Duodenal mucosa (tissue), 2 donors: Measurements from ENCODE around the gene TEKT3.

Experiments
- H3K27ac ChIP-seq: one replicate; pipeline ENCODE4 v1.7.0; 2013; ENCODE audit warnings: low read depth, low read length
- H3K27me3 ChIP-seq, 2 donors: one replicate each; pipeline ENCODE4 v1.7.0; 2013; ENCODE audit warnings: low read length in 2 of 2, control low read depth in 1 of 2; ENCODE audit not compliant: insufficient read depth in 2 of 2, control insufficient read depth in 1 of 2
- H3K36me3 ChIP-seq, 2 donors: one replicate each; pipeline ENCODE4 v1.7.0; 2013; ENCODE audit warnings: low read length in 2 of 2, control low read depth in 1 of 2; ENCODE audit not compliant: insufficient read depth in 2 of 2, control insufficient read depth in 1 of 2
- H3K4me1 ChIP-seq, 2 donors: one replicate each; pipeline ENCODE4 v1.7.0; 2013; ENCODE audit warnings: low read length in 2 of 2, control low read depth in 1 of 2; ENCODE audit not compliant: insufficient read depth in 2 of 2, control insufficient read depth in 1 of 2
- H3K4me3 ChIP-seq, 2 donors: one replicate each; pipeline ENCODE4 v1.7.0; 2013; ENCODE audit warnings: low read length in 2 of 2, low read depth in 1 of 2
- H3K9ac ChIP-seq, 2 donors: one replicate each; pipeline ENCODE4 v1.7.0; 2013; ENCODE audit warnings: low read length in 2 of 2, low read depth in 1 of 2
- H3K9me3 ChIP-seq, 2 donors: one replicate each; pipeline ENCODE4 v1.7.0; 2013; ENCODE audit warnings: low read length in 2 of 2, control low read depth in 1 of 2; ENCODE audit not compliant: control insufficient read depth in 1 of 2

Gene TEKT3

GRCh38 chr17:15287538-15288267 lies 53.7 kb downstream of the TEKT3 start:
- Histone ChIP-seq H3K4me3 (no peak overlapping the region), H3K4me1 (no peaks in the 10 kb centered on the region), H3K27me3 (peaks cover 0 to 3% of the 10 kb centered on the region in 2 donors), H3K9me3 (no peaks in the 10 kb centered on the region), H3K27ac (no peak overlapping the region), H3K36me3 (no peaks in the 10 kb centered on the region), H3K9ac (no peak overlapping the region)

GRCh38 chr17:15285466-15285865 lies 55.9 kb downstream of the TEKT3 start:
- no peaks in the 10 kb centered on the region for H3K4me1 ChIP-seq
- no peaks in the 10 kb centered on the region for H3K9me3 ChIP-seq
- peaks cover 0 to 3% of the 10 kb centered on the region in 2 donors for H3K27me3 ChIP-seq
- H3K9ac ChIP-seq: no peak overlapping the region
- no peak overlapping the region for H3K27ac ChIP-seq
- H3K4me3 ChIP-seq: no peak overlapping the region
- H3K36me3 ChIP-seq: no peaks in the 10 kb centered on the region

GRCh38 chr17:15284537-15284936 lies 56.9 kb downstream of the TEKT3 start:
- Histone ChIP-seq H3K27me3 (peaks cover 0 to 3% of the 10 kb centered on the region in 2 donors), H3K27ac (no peak overlapping the region), H3K36me3 (no peaks in the 10 kb centered on the region), H3K9me3 (no peaks in the 10 kb centered on the region), H3K4me1 (no peaks in the 10 kb centered on the region), H3K4me3 (no peak overlapping the region), H3K9ac (no peak overlapping the region)

GRCh38 chr17:15284107-15284506 lies 57.3 kb downstream of the TEKT3 start:
- H3K4me3 ChIP-seq: no peak overlapping the region

GRCh38 chr17:15281909-15282308 lies 59.5 kb downstream of the TEKT3 start:
- no peaks in the 10 kb centered on the region for H3K4me1 ChIP-seq
- H3K36me3 ChIP-seq: no peaks in the 10 kb centered on the region
- H3K9me3 ChIP-seq: no peaks in the 10 kb centered on the region
- peaks cover 0 to 3% of the 10 kb centered on the region in 2 donors for H3K27me3 ChIP-seq
- H3K9ac ChIP-seq: no peak overlapping the region
- no peak overlapping the region for H3K4me3 ChIP-seq
- no peak overlapping the region for H3K27ac ChIP-seq

More at GRCh38 chr17:15284107-15284506, 57.3 kb downstream of the TEKT3 start:
- H3K9me3 ChIP-seq: no peaks in the 10 kb centered on the region
- H3K4me1 ChIP-seq: no peaks in the 10 kb centered on the region
- H3K27me3 ChIP-seq: peaks cover 0 to 3% of the 10 kb centered on the region in 2 donors
- H3K27ac ChIP-seq: no peak overlapping the region
- H3K36me3 ChIP-seq: no peaks in the 10 kb centered on the region
- H3K9ac ChIP-seq: no peak overlapping the region

- H3K9ac ChIP-seq: no peak overlapping the region
- no peaks in the 10 kb centered on the region for H3K4me1 ChIP-seq
- no peak overlapping the region for H3K4me3 ChIP-seq
- no peaks in the 10 kb centered on the region for H3K9me3 ChIP-seq
- no peaks in the 10 kb centered on the region for H3K36me3 ChIP-seq
- peaks cover 0 to 1% of the 10 kb centered on the region in 2 donors for H3K27me3 ChIP-seq
- no peak overlapping the region for H3K27ac ChIP-seq
These were observed 62.4 kb downstream of the TEKT3 start for GRCh38 chr17:15278924-15279477.

- H3K36me3 ChIP-seq: no peaks in the 10 kb centered on the region
- no peaks in the 10 kb centered on the region for H3K4me1 ChIP-seq
- H3K4me3 ChIP-seq: no peak overlapping the region
- H3K9me3 ChIP-seq: no peaks in the 10 kb centered on the region
- no peak overlapping the region for H3K9ac ChIP-seq
- H3K27me3 ChIP-seq: no peaks in the 10 kb centered on the region
- no peak overlapping the region for H3K27ac ChIP-seq
These were observed 63.0 kb downstream of the TEKT3 start for GRCh38 chr17:15278380-15278779.

GRCh38 chr17:15274017-15274416 lies 67.4 kb downstream of the TEKT3 start:
- Histone ChIP-seq H3K9me3 (no peaks in the 10 kb centered on the region), H3K27ac (no peak overlapping the region), H3K36me3 (no peaks in the 10 kb centered on the region), H3K27me3 (no peaks in the 10 kb centered on the region), H3K4me1 (peaks cover 6 to 8% of the 10 kb centered on the region in 2 donors), H3K4me3 (no peak overlapping the region), H3K9ac (no peak overlapping the region)

- H3K9ac ChIP-seq: no peak overlapping the region
- H3K4me3 ChIP-seq: no peak overlapping the region
- peaks cover 8 to 9% of the 10 kb centered on the region in 2 donors for H3K4me1 ChIP-seq
- H3K9me3 ChIP-seq: no peaks in the 10 kb centered on the region
- no peaks in the 10 kb centered on the region for H3K36me3 ChIP-seq
- no peaks in the 10 kb centered on the region for H3K27me3 ChIP-seq
- no peak overlapping the region for H3K27ac ChIP-seq
These were observed 68.1 kb downstream of the TEKT3 start for GRCh38 chr17:15273141-15273793.

- Histone ChIP-seq H3K4me1 (peaks cover 8 to 9% of the 10 kb centered on the region in 2 donors), H3K9ac (no peak overlapping the region), H3K27me3 (no peaks in the 10 kb centered on the region), H3K4me3 (no peak overlapping the region), H3K36me3 (no peaks in the 10 kb centered on the region), H3K9me3 (no peaks in the 10 kb centered on the region), H3K27ac (no peak overlapping the region)
These were observed 69.7 kb downstream of the TEKT3 start for GRCh38 chr17:15271741-15272140.
